GM12864 (cell line): Measurements from ENCODE around the gene VGLL4.

Experiments used
- DNase-seq: peaks from one replicate; pipeline ENCODE4 v3.0.0-alpha.2; 2011; ENCODE audit warnings: low read depth
- H3K4me3 ChIP-seq: 2 replicates; pipeline ENCODE4 v1.5.1; 2011; ENCODE audit warnings: mild to moderate bottlenecking, low read depth, low read length, control low read depth
- CTCF ChIP-seq: IDR thresholded peaks from 2 replicates; pipeline ENCODE4 v1.5.1; 2011; ENCODE audit warnings: low read depth, mild to moderate bottlenecking, moderate library complexity, low read length, control low read depth, inconsistent platforms; ENCODE audit errors: missing control alignments

Gene VGLL4

GRCh38 chr3:11636394-11636770 is 7.3 kb downstream of the VGLL4 start:
- H3K4me3 ChIP-seq, result no peak overlapping the region
- no peak for TF ChIP-seq CTCF
- no peak for DNase-seq

GRCh38 chr3:11635680-11636393 is 7.9 kb downstream of the VGLL4 start:
- TF ChIP-seq CTCF, result no peak
- DNase-seq, result no peak
- H3K4me3 ChIP-seq, result no peak overlapping the region

- H3K4me3 ChIP-seq, result no peak overlapping the region
- no peak for DNase-seq
- TF ChIP-seq CTCF, result no peak
These were observed 8.6 kb downstream of the VGLL4 start for GRCh38 chr3:11634974-11635612.

GRCh38 chr3:11634081-11634635 is 9.6 kb downstream of the VGLL4 start:
- no peak overlapping the region for H3K4me3 ChIP-seq
- TF ChIP-seq CTCF, result no peak
- DNase-seq, result no peak

- no peak for DNase-seq
- no peak for TF ChIP-seq CTCF
- H3K4me3 ChIP-seq, result no peak overlapping the region
These were observed 10.7 kb downstream of the VGLL4 start for GRCh38 chr3:11632966-11633365.

- no peak overlapping the region for H3K4me3 ChIP-seq
- no peak for TF ChIP-seq CTCF
- DNase-seq, result no peak
These were observed 11.2 kb downstream of the VGLL4 start for GRCh38 chr3:11632564-11632963.
